ENCODE results near the gene NELFA. TPM values are rescaled to one million over a fixed set of nuclear protein-coding genes. Genes with fewer than 3 reads are reported as not detected.

The NELFA gene
- total and polyA plus RNA-seq, 2 donors from 2014 or later: 17.8 to 39.1 TPM

DNA sequence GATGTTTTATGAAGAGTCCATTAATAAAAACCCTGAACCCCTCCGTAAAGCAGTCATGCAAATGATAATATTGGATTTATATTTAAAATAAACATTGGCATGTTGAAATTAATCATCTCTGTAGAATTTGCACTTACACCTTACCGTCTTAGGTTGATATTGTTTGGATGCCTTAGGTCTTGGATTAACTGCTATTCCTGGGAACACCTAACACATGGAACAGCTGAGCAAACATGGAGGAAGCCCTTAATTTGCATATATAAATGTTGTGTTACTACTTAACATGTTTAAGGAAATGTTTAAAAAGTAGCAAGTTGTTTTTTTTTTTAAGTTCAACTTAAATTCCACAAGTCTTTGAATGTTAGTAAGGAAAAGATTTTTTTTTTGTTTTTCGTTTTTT, 75.1 kb downstream of the NELFA start:
- intact Hi-C loops (cut with DNase I): no loop called here
- Histone ChIP-seq H3K9me3 (ENCODE audit: control insufficient read depth in 2 of 3, insufficient read depth in 1 of 3, low read length in 3 of 3) (no peaks in the 10 kb centered on the region), H3K4me3 (ENCODE audit: low read length in 3 of 3) (no peak overlapping the region), H3K9ac (ENCODE audit: low read length in 3 of 3) (no peak overlapping the region), H3K4me1 (ENCODE audit: control insufficient read depth in 2 of 3, insufficient read depth in 2 of 3, low read depth in 1 of 3, low read length in 3 of 3) (no peaks in the 10 kb centered on the region), H3K27me3 (ENCODE audit: control insufficient read depth, insufficient read depth, low read length) (no peaks in the 10 kb centered on the region), H3K27ac (ENCODE audit: low read depth in 2 of 2, low read length in 2 of 2) (no peak overlapping the region), H3K36me3 (ENCODE audit: control insufficient read depth in 2 of 3, insufficient read depth in 3 of 3, low read length in 3 of 3) (peaks cover 4 to 16% (median 10%) of the 10 kb centered on the region in 3 donors)
- DNase-seq (no peak), FAIRE-seq (no peak)
- TF ChIP-seq, protein P1, sequence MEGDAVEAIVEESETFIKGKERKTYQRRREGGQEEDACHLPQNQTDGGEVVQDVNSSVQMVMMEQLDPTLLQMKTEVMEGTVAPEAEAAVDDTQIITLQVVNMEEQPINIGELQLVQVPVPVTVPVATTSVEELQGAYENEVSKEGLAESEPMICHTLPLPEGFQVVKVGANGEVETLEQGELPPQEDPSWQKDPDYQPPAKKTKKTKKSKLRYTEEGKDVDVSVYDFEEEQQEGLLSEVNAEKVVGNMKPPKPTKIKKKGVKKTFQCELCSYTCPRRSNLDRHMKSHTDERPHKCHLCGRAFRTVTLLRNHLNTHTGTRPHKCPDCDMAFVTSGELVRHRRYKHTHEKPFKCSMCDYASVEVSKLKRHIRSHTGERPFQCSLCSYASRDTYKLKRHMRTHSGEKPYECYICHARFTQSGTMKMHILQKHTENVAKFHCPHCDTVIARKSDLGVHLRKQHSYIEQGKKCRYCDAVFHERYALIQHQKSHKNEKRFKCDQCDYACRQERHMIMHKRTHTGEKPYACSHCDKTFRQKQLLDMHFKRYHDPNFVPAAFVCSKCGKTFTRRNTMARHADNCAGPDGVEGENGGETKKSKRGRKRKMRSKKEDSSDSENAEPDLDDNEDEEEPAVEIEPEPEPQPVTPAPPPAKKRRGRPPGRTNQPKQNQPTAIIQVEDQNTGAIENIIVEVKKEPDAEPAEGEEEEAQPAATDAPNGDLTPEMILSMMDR (IDR thresholded peaks at IDR 0.05; ENCODE audit: borderline replicate concordance, extremely low read depth, insufficient read depth): no peak

DNA sequence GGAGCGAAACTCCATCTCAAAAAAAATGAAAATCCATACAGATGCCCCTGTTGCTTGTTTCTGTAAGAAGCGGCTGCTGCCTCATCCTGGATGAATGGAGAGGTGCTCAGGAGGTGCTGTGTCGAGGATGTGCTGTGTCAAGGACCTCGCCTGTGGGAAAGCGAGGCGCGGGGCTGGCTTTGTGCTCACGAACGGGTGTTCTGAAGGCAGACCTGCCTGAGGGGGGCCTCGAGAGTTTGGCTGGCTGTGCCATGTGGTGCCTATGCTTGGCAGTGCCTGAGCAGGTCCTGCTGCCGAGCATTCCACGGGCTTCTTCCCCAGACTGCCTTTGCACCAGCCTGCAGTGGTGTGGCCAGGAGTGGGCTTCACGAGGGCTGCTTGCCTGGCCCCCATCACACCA, 76.0 kb downstream of the NELFA start:
- FAIRE-seq: no peak
- intact Hi-C loops (cut with DNase I): no loop called here

More for the DNA sequence above, 76.0 kb downstream of the NELFA start:
- Histone ChIP-seq H3K27ac (ENCODE audit: low read depth in 2 of 2, low read length in 2 of 2) (no peak overlapping the region), H3K4me1 (ENCODE audit: control insufficient read depth in 2 of 3, insufficient read depth in 2 of 3, low read depth in 1 of 3, low read length in 3 of 3) (no peaks in the 10 kb centered on the region), H3K4me3 (ENCODE audit: low read length in 3 of 3) (no peak overlapping the region), H3K9me3 (ENCODE audit: control insufficient read depth in 2 of 3, insufficient read depth in 1 of 3, low read length in 3 of 3) (no peaks in the 10 kb centered on the region), H3K9ac (ENCODE audit: low read length in 3 of 3) (no peak overlapping the region), H3K27me3 (ENCODE audit: control insufficient read depth, insufficient read depth, low read length) (no peaks in the 10 kb centered on the region), H3K36me3 (ENCODE audit: control insufficient read depth in 2 of 3, insufficient read depth in 3 of 3, low read length in 3 of 3) (peaks cover 4 to 15% (median 10%) of the 10 kb centered on the region in 3 donors)
- TF ChIP-seq, protein P1 (IDR thresholded peaks at IDR 0.05; ENCODE audit: borderline replicate concordance, extremely low read depth, insufficient read depth): no peak
- DNase-seq: peak in 1 of 5 donors; percentile 68

Small RNA genes within 50 kb of the gene (microRNA-seq; reads per million reads assigned to microRNA genes)
- not detected for gene MIR943

Other genes with a start within 250 kb of the NELFA start
- gene FGFR3, start 215.7 kb downstream of the NELFA start, total RNA-seq: 25.5 TPM
- gene FGFR3, start 215.7 kb downstream of the NELFA start, polyA plus RNA-seq (ENCODE audit: insufficient read depth, low read depth, low replicate concordance): 28.5 TPM
- 46.4 TPM for gene LETM1, start 152.8 kb downstream of the NELFA start, total RNA-seq
- gene LETM1, start 152.8 kb downstream of the NELFA start, polyA plus RNA-seq (ENCODE audit: insufficient read depth, low read depth, low replicate concordance): 20.0 TPM
- 51.2 TPM for gene NSD2, start 137.6 kb downstream of the NELFA start, total RNA-seq
- gene NSD2, start 137.6 kb downstream of the NELFA start, polyA plus RNA-seq (ENCODE audit: insufficient read depth, low read depth, low replicate concordance): 5.5 TPM
- gene NAT8L, start 50.4 kb upstream of the NELFA start, total RNA-seq: 2.7 TPM
- gene NAT8L, start 50.4 kb upstream of the NELFA start, polyA plus RNA-seq (ENCODE audit: insufficient read depth, low read depth, low replicate concordance): 12.5 TPM
- 12.1 TPM for gene HAUS3, start 233.1 kb upstream of the NELFA start, total RNA-seq
- gene HAUS3, start 233.1 kb upstream of the NELFA start, polyA plus RNA-seq (ENCODE audit: insufficient read depth, low read depth, low replicate concordance): 4.1 TPM
- 3.8 TPM for gene POLN, start 233.1 kb upstream of the NELFA start, total RNA-seq
- gene POLN, start 233.1 kb upstream of the NELFA start, polyA plus RNA-seq (ENCODE audit: insufficient read depth, low read depth, low replicate concordance): 1.3 TPM